ENCODE measurements around the gene CCDC122.

GRCh38 chr13:43846496-43847158 is 32.9 kb downstream of the CCDC122 start:
- TF ChIP-seq CTCF (IDR thresholded peaks at IDR 0.05; ENCODE audit: insufficient read depth, low read length) (no peak), SPI1 (IDR thresholded peaks at IDR 0.05; ENCODE audit: borderline replicate concordance, low read depth) (no peak), GABPA (IDR thresholded peaks at IDR 0.05; ENCODE audit: low read depth) (no peak), POLR2AphosphoS5 (IDR thresholded peaks at IDR 0.05; ENCODE audit: low read depth) (no peak)

All from HL-60 (cell line).